Astrocyte (in vitro differentiated cells and primary cell): ENCODE measurements around the gene PSME3. TPM values are rescaled to one million over a fixed set of nuclear protein-coding genes. Genes with fewer than 3 reads are reported as not detected.

Experiments
- DNase-seq: peaks from one replicate; pipeline ENCODE4 v3.0.0-alpha.2; 2010; ENCODE audit warnings: low read depth
- FAIRE-seq: peaks from 2 replicates; lab custom pipeline; 2011; peaks lifted over from hg19 to GRCh38; lab: Jason Lieb, UNC
- H2AFZ ChIP-seq: 2 replicates; pipeline ENCODE4 v1.6.0; 2012; ENCODE audit warnings: low read depth, low read length, inconsistent platforms
- H3K27ac ChIP-seq: 2 replicates; pipeline ENCODE4 v1.5.1; 2011; ENCODE audit warnings: low read depth, low read length, inconsistent platforms
- H3K27me3 ChIP-seq: 2 replicates; pipeline ENCODE4 v1.6.0; 2011; ENCODE audit warnings: low read length, inconsistent platforms; ENCODE audit not compliant: insufficient read depth
- H3K36me3 ChIP-seq: 2 replicates; pipeline ENCODE4 v1.5.1; 2011; ENCODE audit warnings: low read length, inconsistent platforms; ENCODE audit not compliant: insufficient read depth
- H3K4me1 ChIP-seq: 2 replicates; pipeline ENCODE4 v1.5.1; 2011; ENCODE audit warnings: low read length, inconsistent platforms; ENCODE audit not compliant: insufficient read depth
- H3K4me2 ChIP-seq: 2 replicates; pipeline ENCODE4 v1.6.0; 2012; ENCODE audit warnings: low read length, inconsistent platforms
- H3K4me3 ChIP-seq: 2 replicates; pipeline ENCODE4 v1.5.1; 2011; ENCODE audit warnings: low read depth, mild to moderate bottlenecking, low read length, inconsistent platforms; ENCODE audit not compliant: insufficient read depth
- H3K79me2 ChIP-seq: 2 replicates; pipeline ENCODE4 v1.6.0; 2012; ENCODE audit warnings: mild to moderate bottlenecking, low read length, inconsistent platforms; ENCODE audit not compliant: insufficient read depth
- H3K9ac ChIP-seq: 2 replicates; pipeline ENCODE4 v1.6.0; 2012; ENCODE audit warnings: mild to moderate bottlenecking, low read length, inconsistent platforms
- H3K9me3 ChIP-seq: 2 replicates; pipeline ENCODE4 v1.5.1; 2012; ENCODE audit warnings: low read depth, mild to moderate bottlenecking, low read length, inconsistent platforms; ENCODE audit not compliant: insufficient read depth
- H4K20me1 ChIP-seq: 2 replicates; pipeline ENCODE4 v1.6.0; 2012; ENCODE audit warnings: low read length, inconsistent platforms; ENCODE audit not compliant: insufficient read depth
- H3K27ac Mint-ChIP-seq: one replicate; pipeline ENCODE4 v1.8.0; 2021; ENCODE audit warnings: mild to moderate bottlenecking, mixed read lengths; ENCODE audit not compliant: unreplicated experiment
- H3K27me3 Mint-ChIP-seq: one replicate; pipeline ENCODE4 v1.8.0; 2021; ENCODE audit warnings: low read depth, mixed read lengths; ENCODE audit not compliant: unreplicated experiment
- H3K36me3 Mint-ChIP-seq: one replicate; pipeline ENCODE4 v1.8.0; 2021; ENCODE audit warnings: low read depth, mixed read lengths; ENCODE audit not compliant: unreplicated experiment
- H3K4me1 Mint-ChIP-seq: one replicate; pipeline ENCODE4 v1.8.0; 2021; ENCODE audit warnings: low read depth, mixed read lengths; ENCODE audit not compliant: unreplicated experiment
- H3K4me3 Mint-ChIP-seq: one replicate; pipeline ENCODE4 v1.8.0; 2021; ENCODE audit warnings: mild to moderate bottlenecking, moderate library complexity, mixed read lengths; ENCODE audit not compliant: unreplicated experiment
- H3K9me3 Mint-ChIP-seq: one replicate; pipeline ENCODE4 v1.8.0; 2021; ENCODE audit warnings: mild to moderate bottlenecking, mixed read lengths; ENCODE audit not compliant: unreplicated experiment
- CTCF ChIP-seq: IDR thresholded peaks from 2 replicates; pipeline ENCODE4 v1.5.1; 2011; ENCODE audit warnings: low read depth, mild to moderate bottlenecking, inconsistent platforms, low read length, moderate library complexity; ENCODE audit not compliant: insufficient read depth
- EZH2 ChIP-seq: IDR thresholded peaks from 2 replicates; pipeline ENCODE4 v1.6.1; 2012; ENCODE audit warnings: mild to moderate bottlenecking, low read length, inconsistent platforms; ENCODE audit not compliant: insufficient read depth
- total RNA-seq: library from RNA; stranded (reverse); gene quantifications from 2 replicates; pipeline ENCODE4 v1.2.1, GENCODE V29; 2021

The PSME3 gene
- total RNA-seq, 1 donor from 2014 or later, result 152 TPM

DNA sequence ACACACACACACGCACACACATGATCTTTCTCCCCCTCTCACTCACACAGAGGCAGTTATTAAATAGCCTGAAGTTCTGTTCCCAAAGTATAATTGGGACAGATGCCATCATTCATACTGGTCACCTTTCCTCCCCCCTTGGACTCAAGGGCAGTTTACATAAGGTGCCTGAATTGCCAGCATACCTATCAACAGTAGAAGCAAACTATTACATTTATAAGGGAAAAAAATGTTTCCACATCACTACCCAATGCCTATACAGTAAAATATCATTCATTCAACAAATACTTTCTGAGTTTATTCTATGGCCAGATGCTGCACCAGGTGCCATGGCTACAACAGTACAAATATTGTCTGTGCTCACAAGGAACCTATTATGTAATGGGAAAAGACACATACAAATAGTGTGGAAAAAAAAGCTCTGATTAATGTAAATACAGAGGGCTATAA is 28.3 kb upstream of the PSME3 start:
- Mint-ChIP-seq H3K9me3 (no peaks in the 10 kb centered on the region), H3K27me3 (no peaks in the 10 kb centered on the region), H3K27ac (no peak overlapping the region), H3K36me3 (peaks cover 9% of the 10 kb centered on the region), H3K4me3 (no peak overlapping the region), H3K4me1 (peaks cover 5% of the 10 kb centered on the region)
- Histone ChIP-seq H3K9me3 (no peaks in the 10 kb centered on the region), H3K27me3 (peaks cover 3% of the 10 kb centered on the region), H3K4me3 (no peak overlapping the region), H3K4me1 (peaks cover 18% of the 10 kb centered on the region), H3K79me2 (no peaks in the 10 kb centered on the region), H4K20me1 (no peaks in the 10 kb centered on the region), H3K27ac (no peak overlapping the region), H3K4me2 (no peak overlapping the region), H2AFZ (no peak overlapping the region), H3K36me3 (no peaks in the 10 kb centered on the region), H3K9ac (no peak overlapping the region)
- no peak for DNase-seq
- no peak for TF ChIP-seq CTCF
- no peak for TF ChIP-seq EZH2
- FAIRE-seq, result no peak

- Histone ChIP-seq H2AFZ (no peak overlapping the region), H3K36me3 (peaks cover 13% of the 10 kb centered on the region), H3K27me3 (peaks cover 3% of the 10 kb centered on the region), H3K79me2 (no peaks in the 10 kb centered on the region), H3K4me2 (no peak overlapping the region), H3K4me3 (no peak overlapping the region), H3K9me3 (no peaks in the 10 kb centered on the region), H3K4me1 (peaks cover 18% of the 10 kb centered on the region), H3K9ac (no peak overlapping the region), H3K27ac (no peak overlapping the region), H4K20me1 (peaks cover 4% of the 10 kb centered on the region)
- H3K4me3 Mint-ChIP-seq, result no peak overlapping the region
- FAIRE-seq (no peak), DNase-seq (no peak)
- peaks cover 12% of the 10 kb centered on the region for H3K36me3 Mint-ChIP-seq
- H3K4me1 Mint-ChIP-seq, result peaks cover 5% of the 10 kb centered on the region
- no peaks in the 10 kb centered on the region for H3K27me3 Mint-ChIP-seq
- no peak for TF ChIP-seq CTCF
- no peak for TF ChIP-seq EZH2
- no peaks in the 10 kb centered on the region for H3K9me3 Mint-ChIP-seq
- H3K27ac Mint-ChIP-seq, result no peak overlapping the region
Measured at GRCh38 chr17:42806249-42806648, 26.9 kb upstream of the PSME3 start.

DNA sequence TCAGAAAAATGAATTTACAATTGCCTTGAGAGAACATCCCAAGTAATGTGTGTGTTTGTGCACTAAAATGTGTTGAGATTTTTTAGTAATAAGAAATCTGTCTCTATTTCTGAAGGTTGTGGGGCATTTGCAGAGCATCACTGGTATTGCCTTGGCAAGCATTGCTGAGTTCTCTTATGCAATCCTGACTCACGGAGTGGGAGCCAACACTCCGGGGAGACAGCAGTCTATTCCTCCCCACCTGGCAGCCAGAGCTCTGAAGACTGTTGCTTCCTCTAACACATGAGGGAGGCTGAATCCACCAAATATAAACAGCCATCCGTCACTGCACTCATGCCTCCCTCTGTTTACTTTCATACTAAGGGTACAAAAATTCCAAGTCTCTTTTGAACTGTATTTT is 23.9 kb upstream of the PSME3 start:
- H3K4me2 ChIP-seq, result no peak overlapping the region
- Mint-ChIP-seq H3K9me3 (no peaks in the 10 kb centered on the region), H3K36me3 (peaks cover 17% of the 10 kb centered on the region), H3K27ac (no peak overlapping the region), H3K27me3 (no peaks in the 10 kb centered on the region), H3K4me3 (no peak overlapping the region), H3K4me1 (peaks cover 5% of the 10 kb centered on the region)
- H3K79me2 ChIP-seq, result no peaks in the 10 kb centered on the region
- TF ChIP-seq CTCF (no peak), EZH2 (no peak)
- no peaks in the 10 kb centered on the region for H3K9me3 ChIP-seq
- FAIRE-seq (no peak), DNase-seq (peak; percentile 76)
- no peak overlapping the region for H3K4me3 ChIP-seq
- no peak overlapping the region for H3K27ac ChIP-seq
- no peaks in the 10 kb centered on the region for H3K27me3 ChIP-seq
- H3K36me3 ChIP-seq, result peaks cover 25% of the 10 kb centered on the region
- no peak overlapping the region for H3K9ac ChIP-seq
- H4K20me1 ChIP-seq, result peaks cover 4% of the 10 kb centered on the region
- no peak overlapping the region for H2AFZ ChIP-seq
- peaks cover 7% of the 10 kb centered on the region for H3K4me1 ChIP-seq
